GM21619 (cell line): ENCODE data around the gene PLAAT2.

Experiments
- ATAC-seq: cut with Tn5 transposase; IDR thresholded peaks from one replicate; pipeline ENCODE4 v1.9.1; 2021; ENCODE audit not compliant: unreplicated experiment

The PLAAT2 gene

GRCh38 chr11:63521896-63522295 lies 41.3 kb downstream of the PLAAT2 start:
- ATAC-seq, result no peak

GRCh38 chr11:63520606-63521170 lies 42.5 kb downstream of the PLAAT2 start:
- ATAC-seq, result no peak

- ATAC-seq, result no peak
Measured at GRCh38 chr11:63518548-63518947, 44.6 kb downstream of the PLAAT2 start.

GRCh38 chr11:63517156-63517555 lies 46.0 kb downstream of the PLAAT2 start:
- ATAC-seq, result no peak

DNA sequence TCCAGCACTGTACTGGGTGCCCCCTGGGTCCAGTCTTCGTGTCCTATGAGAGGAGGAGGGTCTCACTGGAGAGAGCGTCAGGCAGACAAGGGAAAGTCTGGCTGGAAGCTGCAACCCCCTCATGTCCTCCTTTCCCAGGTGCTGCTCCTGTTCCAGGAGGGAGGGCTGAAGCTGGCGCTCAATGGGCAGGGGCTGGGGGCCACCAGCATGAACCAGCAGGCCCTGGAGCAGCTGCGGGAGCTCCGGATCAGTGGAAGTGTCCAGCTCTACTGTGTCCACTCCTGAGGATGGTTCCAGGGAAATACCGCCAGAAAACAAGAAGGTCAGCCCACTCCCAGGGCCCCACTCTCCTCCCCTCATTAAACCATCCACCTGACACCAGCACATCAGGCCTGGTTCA lies 47.1 kb downstream of the PLAAT2 start:
- no peak for ATAC-seq

GRCh38 chr11:63512816-63513215 lies 50.4 kb downstream of the PLAAT2 start:
- ATAC-seq, result no peak

DNA sequence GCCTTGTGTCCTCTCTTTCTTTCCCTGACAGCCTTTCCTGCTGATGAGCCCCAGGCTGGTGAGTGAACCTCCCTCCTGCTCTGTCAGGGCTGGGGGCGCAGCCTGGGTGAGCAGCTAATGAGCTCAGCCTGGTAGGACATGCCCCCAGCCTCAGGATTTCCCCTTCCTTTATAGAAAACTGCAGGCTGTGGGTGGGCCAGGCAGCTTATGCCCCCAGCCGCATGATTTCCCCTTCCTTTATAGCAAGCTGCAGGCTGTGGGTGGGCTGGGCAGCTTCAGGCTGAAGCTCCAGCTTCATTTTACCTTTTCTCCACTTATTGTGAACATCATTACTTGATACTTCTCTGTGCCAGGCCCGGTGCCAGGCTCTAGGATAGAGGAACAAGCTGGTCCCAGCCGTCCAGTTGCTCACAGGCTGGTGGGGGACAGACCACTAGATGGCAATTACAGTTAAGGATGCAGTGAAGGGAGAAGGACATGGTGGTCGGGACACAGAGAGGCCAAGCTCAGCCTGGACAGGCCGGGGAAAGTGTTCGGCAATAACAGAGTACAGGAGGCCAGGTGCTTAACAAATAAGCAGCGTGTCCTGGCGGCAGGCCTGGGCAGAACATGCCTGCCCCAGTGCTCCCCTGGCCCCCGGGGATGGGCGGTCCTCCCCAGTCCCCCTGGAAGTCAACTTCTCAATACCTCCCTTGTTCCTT lies 52.0 kb downstream of the PLAAT2 start:
- no peak for ATAC-seq

DNA sequence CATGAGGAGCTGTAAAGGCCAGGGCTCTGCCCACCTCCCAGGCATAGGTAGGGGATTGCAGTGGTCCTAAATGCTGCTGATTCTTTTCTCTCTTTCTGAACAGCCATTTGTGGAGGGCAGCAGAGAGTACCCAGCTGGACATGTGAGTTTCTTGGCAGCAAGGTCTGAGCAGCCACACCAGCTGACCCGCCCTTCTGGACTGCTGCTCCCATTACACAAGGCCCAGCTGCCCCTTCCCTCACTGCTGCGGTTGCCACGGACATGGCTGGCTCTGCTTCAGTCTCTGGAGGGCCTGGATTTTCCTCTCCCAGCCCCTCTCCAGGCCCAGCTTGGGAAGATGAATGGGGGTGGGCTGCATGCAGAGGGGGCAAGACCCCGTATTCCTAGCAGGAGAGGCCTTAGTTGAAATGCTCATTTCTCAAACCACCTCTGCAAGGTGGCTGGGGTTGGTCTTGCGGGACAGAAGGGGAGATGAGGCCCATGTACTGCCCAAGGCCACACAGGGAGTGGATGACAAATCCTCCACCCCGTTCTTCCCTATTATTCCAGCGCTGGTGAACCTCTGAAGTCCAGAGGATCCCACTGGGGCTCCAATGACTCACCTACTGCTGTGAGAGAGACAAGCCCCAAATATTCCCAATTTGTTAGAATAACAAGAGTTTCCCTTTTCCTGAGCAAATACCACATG lies 52.7 kb downstream of the PLAAT2 start:
- no peak for ATAC-seq

DNA sequence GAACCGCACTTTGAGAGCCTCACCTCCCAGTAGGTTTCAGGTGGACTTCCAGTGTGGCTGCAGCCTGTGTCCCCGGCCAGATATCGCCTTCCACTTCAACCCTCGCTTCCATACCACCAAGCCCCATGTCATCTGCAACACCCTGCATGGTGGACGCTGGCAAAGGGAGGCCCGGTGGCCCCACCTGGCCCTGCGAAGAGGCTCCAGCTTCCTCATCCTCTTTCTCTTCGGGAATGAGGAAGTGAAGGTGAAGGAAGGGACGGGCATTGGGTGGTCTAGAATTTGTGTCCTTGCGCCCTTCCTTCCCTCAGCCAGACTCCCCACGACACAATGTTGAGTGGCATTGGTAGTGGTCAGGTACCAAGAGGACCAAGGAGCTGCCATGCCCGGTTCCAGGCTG lies 54.4 kb downstream of the PLAAT2 start:
- no peak for ATAC-seq

- ATAC-seq, result no peak
Measured at GRCh38 chr11:63508009-63508408, 55.2 kb downstream of the PLAAT2 start.

GRCh38 chr11:63507511-63507910 lies 55.7 kb downstream of the PLAAT2 start:
- ATAC-seq, result no peak

DNA sequence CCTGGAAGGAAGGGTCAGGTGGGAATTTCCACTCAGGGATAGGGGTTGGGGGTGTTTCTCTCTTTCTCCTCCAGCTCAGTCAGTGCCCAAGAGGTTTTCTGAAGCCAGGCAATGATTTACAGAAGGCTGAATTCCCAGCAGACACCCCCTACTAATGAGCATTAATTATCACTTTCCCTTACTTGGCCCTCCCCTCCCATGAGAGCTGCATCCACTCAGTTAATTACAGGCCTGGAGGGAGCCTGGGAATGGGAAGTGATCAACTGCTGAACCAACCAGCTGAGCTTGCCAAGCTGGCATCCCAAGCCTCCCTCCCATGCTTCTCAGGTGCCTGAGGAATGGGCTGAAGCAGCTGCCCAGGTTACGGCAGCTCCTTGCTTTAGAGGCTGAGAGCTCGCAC lies 56.3 kb downstream of the PLAAT2 start:
- no peak for ATAC-seq

GRCh38 chr11:63505857-63506528 lies 57.2 kb downstream of the PLAAT2 start, which contains the start of gene LGALS12:
Gene LGALS12 (plus strand): TSS chr11:63506084. CDS start chr11:63506459, 375 bp downstream.
- no peak for ATAC-seq

DNA sequence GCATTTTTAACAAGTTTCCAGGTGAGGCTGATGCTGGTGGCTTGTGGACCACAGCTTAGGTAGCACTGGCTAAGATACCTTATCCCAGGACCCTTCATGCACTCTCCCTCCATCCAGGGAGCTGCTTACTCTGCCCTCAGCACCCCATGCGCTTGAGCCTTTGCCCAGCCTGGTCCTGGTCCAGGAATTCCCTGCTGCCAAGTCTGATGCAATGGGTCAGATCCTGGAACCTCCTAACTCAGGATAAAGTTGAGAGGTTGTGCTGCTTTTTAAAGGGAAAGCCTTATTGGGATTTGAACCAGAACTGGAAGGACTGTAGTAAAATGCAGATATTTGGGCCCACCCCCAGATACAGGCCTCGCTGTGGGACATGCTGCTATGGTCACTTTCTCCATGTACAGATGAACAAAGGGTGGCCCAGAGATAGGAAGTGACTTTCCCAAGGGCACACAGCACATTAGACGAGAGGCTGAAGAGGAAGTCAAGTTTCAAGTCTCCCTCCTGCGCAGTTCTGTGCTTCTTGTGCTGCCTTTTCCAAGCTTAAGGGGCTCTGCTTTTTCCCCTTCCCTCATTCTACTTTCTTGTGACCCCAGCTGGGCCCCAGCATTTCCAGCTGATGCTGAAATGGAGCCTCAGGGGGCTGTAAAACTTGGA lies 58.1 kb downstream of the PLAAT2 start:
- ATAC-seq, result no peak

DNA sequence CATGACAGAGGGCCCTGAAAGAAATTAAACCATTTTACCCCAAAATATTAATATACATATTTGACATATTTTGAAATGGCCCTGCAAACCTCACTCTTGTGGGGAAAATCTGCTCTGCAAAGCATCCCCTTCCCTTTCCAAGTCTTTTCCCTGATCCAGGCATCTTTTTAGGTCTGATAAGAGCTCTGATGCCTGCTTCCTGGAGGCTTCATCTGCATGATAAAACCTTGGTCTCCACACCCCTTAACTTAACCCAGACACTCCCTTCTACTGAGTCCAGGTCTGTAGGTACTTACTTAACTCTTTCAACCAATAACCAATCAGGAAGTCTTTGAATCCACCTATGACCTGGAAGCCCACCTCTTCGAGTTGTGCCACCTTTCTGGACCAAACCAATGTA lies 59.1 kb downstream of the PLAAT2 start:
- no peak for ATAC-seq

- no peak for ATAC-seq
Measured at GRCh38 chr11:63503492-63503891, 59.7 kb downstream of the PLAAT2 start.
